Psoas muscle (tissue), 8 donors: ENCODE results near the gene KCNT2. TPM values are rescaled to one million over a fixed set of nuclear protein-coding genes. Genes with fewer than 3 reads are reported as not detected.

Source experiments
- ATAC-seq, 4 donors: fragments of 200-7000 bp; cut with Tn5 transposase; one replicate each; pipeline ENCODE4 v1.9.1; 2020; ENCODE audit warnings: moderate library complexity in 3 of 4, mild to moderate bottlenecking in 2 of 4
- DNase-seq, 2 donors: peaks; one replicate each; pipeline ENCODE4 v3.0.0-alpha.2; 2020
- H3K27ac ChIP-seq: fragments of 200-600 bp; one replicate; pipeline ENCODE4 v1.8.0; 2022
- H3K27me3 ChIP-seq, 3 donors: fragments of 200-600 bp in 1 of 3; one replicate each; pipeline versions ENCODE4 v1.6.1 to v1.8.0; 2013 to 2022; ENCODE audit warnings: low read length in 2 of 3, mild to moderate bottlenecking in 2 of 3, moderate library complexity in 1 of 3; ENCODE audit not compliant: insufficient read depth in 3 of 3
- H3K36me3 ChIP-seq, 2 donors: fragments of 200-600 bp in 1 of 2; one replicate each; pipeline versions ENCODE4 v1.6.1 to v1.8.0; 2013 to 2022; ENCODE audit warnings: low read depth in 1 of 2, mild to moderate bottlenecking in 1 of 2, moderate library complexity in 1 of 2; ENCODE audit not compliant: insufficient read depth in 1 of 2
- H3K4me1 ChIP-seq: fragments of 200-600 bp; one replicate; pipeline ENCODE4 v1.8.0; 2022
- H3K4me3 ChIP-seq: fragments of 200-600 bp; one replicate; pipeline ENCODE4 v1.8.0; 2022; ENCODE audit warnings: mild to moderate bottlenecking
- H3K9me3 ChIP-seq: fragments of 200-600 bp; one replicate; pipeline ENCODE4 v1.8.0; 2022
- CTCF ChIP-seq: fragments of 200-600 bp; IDR thresholded peaks from one replicate; pipeline ENCODE4 v1.8.0; 2022; ENCODE audit warnings: antibody characterized with exemption
- WGBS, 3 donors: extraction: QIAGEN DNeasy Blood & Tissue Kit; methylation state at CpG; one replicate each; pipeline versions ENCODE4 v1.1.6 to v1.1.7; 2013; 5-methylcytosine and 5-hydroxymethylcytosine counted together
- intact Hi-C, 2 donors: fragments of 100-400 bp; cut with DNase I; formaldehyde crosslinking; loops; one replicate each; pipeline versions ENCODE4 v1.11.0 to v1.14.2; 2022
- polyA plus RNA-seq, 3 donors: library from polyadenylated mRNA; stranded (reverse); fragments of 200-250 nt; gene quantifications; one replicate each; pipeline ENCODE4 v1.2.3, GENCODE V29; 2013
- total RNA-seq, 4 donors: library from RNA; stranded (reverse); fragmentation: NEBNext Ultra II Directional in 2 of 4; extraction: Animal tissue kit (Norgen Biotek cat#: 25700) in 2 of 4; gene quantifications; one replicate each; pipeline versions ENCODE4 v1.2.1 to v1.2.4, GENCODE V29; 2021 to 2023
- donor health status: healthy with polysubstance abuse.
- donor health status: DM: no; HTN: no; CAD: no; lungs with moderate emphysema.
- donor health status: Bipolar disorder and iron deficiency.
- donor health status: healthy.
- donor health status: DM: yes; HTN: yes; CAD: no.
- donor health status: DM: no; HTN: no; CAD: no.
- donor health status: DM: no; HTN: no; CAD: no.
- donor health status: DM: yes; HTN: yes; CAD: no.

KCNT2 gene
- total and polyA plus RNA-seq, 7 donors, result 0.04 to 1.2 (median 0.12) TPM

- WGBS, 3 donors, result 49 to 58% (median 52%) methylated on average over 2 of the region's 2 CpGs
- H3K36me3 ChIP-seq, result no peaks in the 10 kb centered on the region
- ATAC-seq, result no peak
- H3K9me3 ChIP-seq, result no peaks in the 10 kb centered on the region
- no peak overlapping the region for H3K4me3 ChIP-seq
- no peaks in the 10 kb centered on the region for H3K27me3 ChIP-seq
- no peaks in the 10 kb centered on the region for H3K4me1 ChIP-seq
- no peak overlapping the region for H3K27ac ChIP-seq
- TF ChIP-seq CTCF, result no peak
- DNase-seq, result no peak
- intact Hi-C loops, result no loop called here
These were observed 9.1 kb downstream of the KCNT2 start for GRCh38 chr1:196598942-196599748.

GRCh38 chr1:196594700-196595099, 13.5 kb downstream of the KCNT2 start:
- TF ChIP-seq CTCF, result no peak
- Histone ChIP-seq H3K4me3 (no peak overlapping the region), H3K27me3 (no peaks in the 10 kb centered on the region), H3K27ac (no peak overlapping the region), H3K36me3 (no peaks in the 10 kb centered on the region), H3K4me1 (no peaks in the 10 kb centered on the region), H3K9me3 (no peaks in the 10 kb centered on the region)
- intact Hi-C loops, result no loop called here
- no peak for DNase-seq
- 78 to 83% (median 78%) methylated on average over 2 of the region's 2 CpGs for WGBS, 3 donors
- ATAC-seq, result no peak

DNA sequence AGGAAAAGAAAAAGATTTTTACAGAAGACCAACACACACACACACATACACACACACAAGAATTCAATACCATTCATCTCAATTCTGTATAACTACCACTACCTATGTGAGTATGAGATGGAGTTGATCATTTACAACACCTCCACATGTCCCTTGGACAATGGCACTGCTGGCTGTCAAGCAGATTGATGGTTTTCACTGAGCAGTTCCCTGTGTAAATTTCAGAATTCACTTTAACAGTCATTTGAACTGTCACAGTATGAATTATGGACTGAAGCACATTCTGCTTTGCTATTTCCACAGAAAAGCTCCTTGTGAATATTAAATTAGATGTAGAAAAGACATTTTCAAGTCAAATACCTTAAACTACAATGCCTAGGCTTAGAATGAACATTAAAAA, 14.3 kb downstream of the KCNT2 start:
- no peaks in the 10 kb centered on the region for H3K36me3 ChIP-seq
- no peak overlapping the region for H3K4me3 ChIP-seq
- H3K27ac ChIP-seq, result no peak overlapping the region
- H3K27me3 ChIP-seq, result no peaks in the 10 kb centered on the region
- H3K4me1 ChIP-seq, result no peaks in the 10 kb centered on the region
- DNase-seq (no peak), ATAC-seq (no peak)
- intact Hi-C loops, result no loop called here
- H3K9me3 ChIP-seq, result no peaks in the 10 kb centered on the region
- no peak for TF ChIP-seq CTCF

GRCh38 chr1:196590959-196591358, 17.3 kb downstream of the KCNT2 start:
- no peaks in the 10 kb centered on the region for H3K27me3 ChIP-seq
- no peak overlapping the region for H3K4me3 ChIP-seq
- H3K9me3 ChIP-seq, result no peaks in the 10 kb centered on the region
- intact Hi-C loops, result no loop called here
- WGBS, 3 donors, result 85 to 96% (median 91%) methylated on average over 3 of the region's 3 CpGs
- TF ChIP-seq CTCF, result no peak
- no peak overlapping the region for H3K27ac ChIP-seq
- H3K36me3 ChIP-seq, result no peaks in the 10 kb centered on the region
- no peak for ATAC-seq
- no peaks in the 10 kb centered on the region for H3K4me1 ChIP-seq
- DNase-seq, result no peak
